ENCODE results near the gene KIF26A.

DNA sequence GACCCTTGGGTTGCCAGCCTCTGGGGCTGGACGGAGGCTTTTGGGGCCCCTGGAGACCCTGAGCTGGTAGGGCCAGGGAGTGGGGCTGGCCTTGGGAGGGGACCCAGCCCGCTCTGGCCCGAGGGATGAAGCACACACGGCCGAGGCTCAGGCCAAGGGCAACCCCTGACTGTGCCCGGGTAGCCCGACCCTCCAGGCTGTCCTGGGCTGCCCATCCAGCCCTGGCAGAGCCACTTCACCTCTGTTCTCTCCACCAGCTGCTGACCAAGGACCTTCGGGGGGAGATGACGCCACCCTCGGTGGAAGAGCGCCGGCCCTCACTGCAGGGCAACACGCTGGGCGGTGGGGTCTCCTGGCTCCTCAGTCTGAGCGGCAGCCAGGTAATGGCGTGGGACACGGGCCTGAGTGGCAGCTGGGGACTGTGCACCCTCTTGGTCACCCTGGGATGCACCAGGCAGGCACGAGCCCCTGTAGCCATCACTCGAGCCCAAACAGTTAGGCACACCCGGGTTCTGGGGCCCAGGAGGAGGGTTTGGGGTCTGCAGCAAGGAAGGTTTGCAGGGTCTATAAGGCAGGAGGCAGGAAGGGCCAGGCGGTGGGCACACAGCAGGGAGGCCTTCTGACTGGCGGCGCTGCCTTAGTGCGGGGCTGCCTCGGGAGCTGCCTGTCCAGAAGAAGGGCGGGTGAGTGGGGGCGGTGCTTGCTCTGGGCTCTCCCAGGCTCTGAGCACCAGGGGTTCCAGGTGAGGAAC, 33.1 kb upstream of the KIF26A start:
- TF ChIP-seq POLR2A (IDR thresholded peaks at IDR 0.05) (no peak), EP300 (IDR thresholded peaks at IDR 0.05) (no peak), CTCF (IDR thresholded peaks at IDR 0.05) (no peak)

All from stomach (tissue), 4 donors.